DMS79 (cell line): ENCODE data around the gene MT1F.

Experiments used
- DNase-seq: peaks from one replicate; lab custom pipeline; 2025; lab: John Stamatoyannopoulos, UW

Gene MT1F

GRCh38 chr16:56625943-56626654 is 31.7 kb upstream of the MT1F start:
- DNase-seq: no peak

GRCh38 chr16:56626685-56627084 is 31.1 kb upstream of the MT1F start:
- no peak for DNase-seq

- DNase-seq: no peak
Observed at GRCh38 chr16:56628486-56629350, 29.0 kb upstream of the MT1F start.

GRCh38 chr16:56629531-56629930 is 28.2 kb upstream of the MT1F start:
- DNase-seq: no peak

- DNase-seq: no peak
Observed at GRCh38 chr16:56630134-56630533, 27.6 kb upstream of the MT1F start.

GRCh38 chr16:56631197-56631596 is 26.6 kb upstream of the MT1F start:
- no peak for DNase-seq

GRCh38 chr16:56631832-56632155 is 26.0 kb upstream of the MT1F start:
- DNase-seq: no peak

GRCh38 chr16:56632156-56632847 is 25.5 kb upstream of the MT1F start, which contains the start of gene MT1M:
Gene MT1M, plus strand, starts transcription at chr16:56632659. Its CDS starts 73 bp downstream, at chr16:56632732.
- no peak for DNase-seq

GRCh38 chr16:56632848-56633365 is 24.9 kb upstream of the MT1F start:
- DNase-seq: no peak

- no peak for DNase-seq
Observed at GRCh38 chr16:56633535-56633934, 24.2 kb upstream of the MT1F start.

- DNase-seq: no peak
Observed at GRCh38 chr16:56634715-56635440, 22.9 kb upstream of the MT1F start.

GRCh38 chr16:56635441-56635967 is 22.3 kb upstream of the MT1F start:
- no peak for DNase-seq

- DNase-seq: no peak
Observed at GRCh38 chr16:56636616-56637413, 20.9 kb upstream of the MT1F start.

- no peak for DNase-seq
Observed at GRCh38 chr16:56637814-56638750, 19.7 kb upstream of the MT1F start, which contains the start of gene MT1A. Gene MT1A, plus strand, starts transcription at chr16:56638666. Its CDS starts 73 bp downstream, at chr16:56638739.

- DNase-seq: no peak
Observed at GRCh38 chr16:56639045-56639444, 18.7 kb upstream of the MT1F start.

- no peak for DNase-seq
Observed at GRCh38 chr16:56640076-56640475, 17.7 kb upstream of the MT1F start.

- DNase-seq: no peak
Observed at GRCh38 chr16:56641166-56641565, 16.6 kb upstream of the MT1F start.

- DNase-seq: no peak
Observed at GRCh38 chr16:56643080-56643778, 14.5 kb upstream of the MT1F start.

- DNase-seq: no peak
Observed at GRCh38 chr16:56643833-56644232, 13.9 kb upstream of the MT1F start.
